Esophagus (tissue), 2 donors: ENCODE results near the gene SIN3A. TPM values are rescaled to one million over a fixed set of nuclear protein-coding genes. Genes with fewer than 3 reads are reported as not detected.

Experiments
- H3K27ac ChIP-seq, 2 donors: one replicate each; pipeline ENCODE4 v1.5.1; 2013; ENCODE audit warnings: low read depth in 2 of 2, mild to moderate bottlenecking in 2 of 2, inconsistent platforms in 1 of 2, low read length in 1 of 2, moderate library complexity in 1 of 2
- H3K27me3 ChIP-seq, 2 donors: one replicate each; pipeline ENCODE4 v1.6.1; 2013; ENCODE audit warnings: low read length in 2 of 2, control low read depth in 1 of 2, mild to moderate bottlenecking in 1 of 2; ENCODE audit not compliant: insufficient read depth in 2 of 2, control insufficient read depth in 1 of 2
- H3K36me3 ChIP-seq, 2 donors: one replicate each; pipeline ENCODE4 v1.6.1; 2013; ENCODE audit warnings: low read length in 1 of 2; ENCODE audit not compliant: control insufficient read depth in 2 of 2, insufficient read depth in 2 of 2
- H3K4me1 ChIP-seq, 2 donors: one replicate each; pipeline ENCODE4 v1.6.1; 2013; ENCODE audit warnings: low read length in 1 of 2; ENCODE audit not compliant: control insufficient read depth in 2 of 2, insufficient read depth in 2 of 2
- H3K4me3 ChIP-seq, 2 donors: one replicate each; pipeline ENCODE4 v1.5.1; 2013; ENCODE audit warnings: low read length in 2 of 2, mild to moderate bottlenecking in 2 of 2, low read depth in 1 of 2, moderate library complexity in 1 of 2
- H3K9me3 ChIP-seq, 2 donors: one replicate each; pipeline ENCODE4 v1.6.1; 2013; ENCODE audit warnings: mild to moderate bottlenecking in 2 of 2, low read depth in 1 of 2, low read length in 1 of 2, moderate library complexity in 1 of 2; ENCODE audit not compliant: control insufficient read depth in 2 of 2, insufficient read depth in 1 of 2
- WGBS, 2 donors: extraction: QIAGEN DNeasy Blood & Tissue Kit; methylation state at CpG; one replicate each; pipeline ENCODE4 v1.1.7; 2013; 5-methylcytosine and 5-hydroxymethylcytosine counted together
- polyA plus RNA-seq, 2 donors: library from polyadenylated mRNA; stranded (reverse); fragments of 200-250 nt; gene quantifications; one replicate each; pipeline ENCODE4 v1.2.3, GENCODE V29; 2013
- donor health status: healthy with polysubstance abuse.
- donor health status: Bipolar disorder and iron deficiency.

Gene SIN3A
- polyA plus RNA-seq, 2 donors, result 7.2 to 10.4 TPM

GRCh38 chr15:75431682-75432081 is 19.8 kb downstream of the SIN3A start:
- Histone ChIP-seq H3K36me3 (peaks cover 6 to 8% of the 10 kb centered on the region in 2 donors), H3K4me1 (peaks cover 0 to 2% of the 10 kb centered on the region in 2 donors), H3K27ac (no peak overlapping the region), H3K4me3 (no peak overlapping the region), H3K9me3 (no peaks in the 10 kb centered on the region), H3K27me3 (no peaks in the 10 kb centered on the region)
- 28 to 39% methylated on average over 1 of the region's 1 CpG for WGBS, 2 donors

GRCh38 chr15:75431270-75431669 is 20.2 kb downstream of the SIN3A start:
- peaks cover 0 to 2% of the 10 kb centered on the region in 2 donors for H3K4me1 ChIP-seq
- no peaks in the 10 kb centered on the region for H3K27me3 ChIP-seq
- H3K36me3 ChIP-seq, result peaks cover 6 to 8% of the 10 kb centered on the region in 2 donors
- no peaks in the 10 kb centered on the region for H3K9me3 ChIP-seq
- H3K27ac ChIP-seq, result no peak overlapping the region
- 76 to 79% methylated on average over 2 of the region's 2 CpGs for WGBS, 2 donors
- no peak overlapping the region for H3K4me3 ChIP-seq

GRCh38 chr15:75430259-75430658 is 21.2 kb downstream of the SIN3A start:
- Histone ChIP-seq H3K27me3 (no peaks in the 10 kb centered on the region), H3K4me1 (peaks cover 0 to 2% of the 10 kb centered on the region in 2 donors), H3K9me3 (no peaks in the 10 kb centered on the region), H3K27ac (no peak overlapping the region), H3K36me3 (peaks cover 6 to 8% of the 10 kb centered on the region in 2 donors), H3K4me3 (no peak overlapping the region)
- 95 to 96% methylated on average over 7 of the region's 7 CpGs for WGBS, 2 donors

GRCh38 chr15:75428152-75428551 is 23.3 kb downstream of the SIN3A start:
- Histone ChIP-seq H3K27me3 (no peaks in the 10 kb centered on the region), H3K36me3 (peaks cover 6 to 8% of the 10 kb centered on the region in 2 donors), H3K27ac (no peak overlapping the region), H3K4me3 (no peak overlapping the region), H3K9me3 (no peaks in the 10 kb centered on the region), H3K4me1 (peaks cover 0 to 2% of the 10 kb centered on the region in 2 donors)
- WGBS, 2 donors, result 90% methylated on average over 3 of the region's 3 CpGs

GRCh38 chr15:75425966-75426500 is 25.5 kb downstream of the SIN3A start:
- no peaks in the 10 kb centered on the region for H3K27me3 ChIP-seq
- WGBS, 2 donors, result 66 to 77% methylated on average over 3 of the region's 3 CpGs
- peaks cover 8 to 12% of the 10 kb centered on the region in 2 donors for H3K36me3 ChIP-seq
- no peak overlapping the region for H3K4me3 ChIP-seq
- no peak overlapping the region for H3K27ac ChIP-seq
- H3K9me3 ChIP-seq, result no peaks in the 10 kb centered on the region
- peaks cover 0 to 2% of the 10 kb centered on the region in 2 donors for H3K4me1 ChIP-seq

GRCh38 chr15:75422554-75422953 is 28.9 kb downstream of the SIN3A start:
- Histone ChIP-seq H3K9me3 (no peaks in the 10 kb centered on the region), H3K4me1 (no peaks in the 10 kb centered on the region), H3K36me3 (peaks cover 0 to 6% of the 10 kb centered on the region in 2 donors), H3K27ac (no peak overlapping the region), H3K4me3 (no peak overlapping the region), H3K27me3 (no peaks in the 10 kb centered on the region)
- 94 to 96% methylated on average over 5 of the region's 5 CpGs for WGBS, 2 donors

- H3K9me3 ChIP-seq, result no peaks in the 10 kb centered on the region
- no peak overlapping the region for H3K4me3 ChIP-seq
- H3K27ac ChIP-seq, result no peak overlapping the region
- H3K36me3 ChIP-seq, result peaks cover 0 to 6% of the 10 kb centered on the region in 2 donors
- no peaks in the 10 kb centered on the region for H3K4me1 ChIP-seq
- no peaks in the 10 kb centered on the region for H3K27me3 ChIP-seq
Observed at GRCh38 chr15:75420698-75421097, 30.8 kb downstream of the SIN3A start.

- peak overlapping the region in 1 of 2 donors; percentile 57 for H3K27ac ChIP-seq
Observed at GRCh38 chr15:75416584-75416983, 34.9 kb downstream of the SIN3A start.

GRCh38 chr15:75410196-75410595 is 41.3 kb downstream of the SIN3A start:
- H3K36me3 ChIP-seq, result peaks cover 18 to 19% of the 10 kb centered on the region in 2 donors
- H3K27me3 ChIP-seq, result no peaks in the 10 kb centered on the region
- H3K9me3 ChIP-seq, result no peaks in the 10 kb centered on the region
- WGBS, 2 donors, result 85 to 86% methylated on average over 6 of the region's 6 CpGs
- no peak overlapping the region for H3K27ac ChIP-seq
- H3K4me1 ChIP-seq, result no peaks in the 10 kb centered on the region
- H3K4me3 ChIP-seq, result no peak overlapping the region

More at GRCh38 chr15:75416584-75416983, 34.9 kb downstream of the SIN3A start:
- peaks cover 5 to 6% of the 10 kb centered on the region in 2 donors for H3K36me3 ChIP-seq
- no peaks in the 10 kb centered on the region for H3K27me3 ChIP-seq
- 84 to 85% methylated on average over 1 of the region's 1 CpG for WGBS, 2 donors
- H3K9me3 ChIP-seq, result no peaks in the 10 kb centered on the region
- no peaks in the 10 kb centered on the region for H3K4me1 ChIP-seq
- H3K4me3 ChIP-seq, result no peak overlapping the region

- Histone ChIP-seq H3K4me3 (no peak overlapping the region), H3K9me3 (no peaks in the 10 kb centered on the region), H3K4me1 (no peaks in the 10 kb centered on the region), H3K27me3 (no peaks in the 10 kb centered on the region), H3K36me3 (peaks cover 15 to 16% of the 10 kb centered on the region in 2 donors), H3K27ac (no peak overlapping the region)
- 77% methylated on average over 1 of the region's 1 CpG for WGBS, 2 donors
Observed at GRCh38 chr15:75407083-75407482, 44.4 kb downstream of the SIN3A start.
